ENCODE measurements around the gene ZNF615.
"Not testable (repeated sequence)": the region's sequence is repeated elsewhere in the genome, so short reads cannot be mapped to it uniquely, and the experiment has no call there.

ZNF615 gene

GRCh38 chr19:51980116-51980736, 27.8 kb downstream of the ZNF615 start:
- DNase-seq, result no peak

- DNase-seq, result no peak
These were observed 29.1 kb downstream of the ZNF615 start for GRCh38 chr19:51978882-51979281.

GRCh38 chr19:51977346-51977745, 30.7 kb downstream of the ZNF615 start:
- DNase-seq, result no peak

DNA sequence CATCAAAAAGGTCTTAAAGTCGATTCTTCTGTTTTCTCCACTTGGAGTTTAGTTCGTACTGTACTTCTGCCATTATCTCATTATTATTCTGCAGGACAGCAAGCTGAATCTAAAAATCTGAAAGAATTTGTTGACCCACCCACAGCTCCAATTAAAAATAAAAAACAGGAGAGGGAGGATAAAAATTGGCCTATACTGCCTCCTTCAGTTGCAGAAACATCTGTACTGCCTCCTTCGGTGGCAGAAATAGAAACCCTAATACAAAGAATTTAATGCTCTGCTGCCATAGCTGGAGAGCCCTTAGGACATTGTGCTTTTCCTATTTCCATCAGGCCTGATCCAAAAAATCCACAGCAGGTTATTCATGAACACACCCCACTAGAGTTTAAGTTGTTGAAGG, 31.2 kb downstream of the ZNF615 start:
- no peak for DNase-seq

GRCh38 chr19:51975787-51976186, 32.2 kb downstream of the ZNF615 start:
- not testable (repeated sequence) for DNase-seq

GRCh38 chr19:51971624-51972023, 36.4 kb downstream of the ZNF615 start:
- DNase-seq, result peak; percentile 31

DNA sequence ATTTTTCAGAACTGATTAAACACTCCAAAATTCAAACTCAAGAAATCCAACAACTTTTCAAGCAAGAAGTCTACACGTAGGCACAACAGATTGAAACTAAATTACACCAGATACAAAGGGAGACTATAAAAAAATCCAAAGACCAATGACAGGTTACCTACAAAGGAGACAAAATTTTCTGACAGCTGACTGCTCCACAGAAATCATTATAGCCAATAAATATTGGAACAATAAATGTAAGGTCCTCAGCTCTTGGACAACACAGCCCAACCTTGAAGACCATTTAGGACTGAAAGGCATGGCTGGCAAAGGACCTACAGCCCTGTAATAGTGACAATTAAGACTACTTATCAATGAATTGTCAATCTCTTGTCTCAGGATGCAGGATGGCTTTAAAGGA, 37.3 kb downstream of the ZNF615 start:
- no peak for DNase-seq

DNA sequence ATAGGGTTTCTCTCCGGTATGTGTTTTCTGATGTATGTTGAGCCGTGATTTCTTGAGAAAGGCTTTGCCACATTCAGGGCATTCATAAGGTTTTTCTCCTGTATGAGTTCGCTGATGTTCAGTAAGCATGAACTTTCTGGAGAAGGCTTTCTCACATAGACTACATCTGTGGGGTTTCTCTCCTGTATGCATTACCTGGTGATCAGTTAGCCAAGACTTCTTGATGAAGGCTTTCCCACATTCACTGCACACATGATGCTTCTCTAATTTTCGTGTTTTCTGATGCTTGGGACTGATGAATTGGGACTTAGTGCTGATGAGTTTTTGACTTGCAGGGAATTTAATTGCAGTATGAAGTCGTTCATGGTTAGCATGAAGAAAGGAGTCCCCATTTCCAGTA, 42.4 kb downstream of the ZNF615 start:
- DNase-seq, result no peak

DNA sequence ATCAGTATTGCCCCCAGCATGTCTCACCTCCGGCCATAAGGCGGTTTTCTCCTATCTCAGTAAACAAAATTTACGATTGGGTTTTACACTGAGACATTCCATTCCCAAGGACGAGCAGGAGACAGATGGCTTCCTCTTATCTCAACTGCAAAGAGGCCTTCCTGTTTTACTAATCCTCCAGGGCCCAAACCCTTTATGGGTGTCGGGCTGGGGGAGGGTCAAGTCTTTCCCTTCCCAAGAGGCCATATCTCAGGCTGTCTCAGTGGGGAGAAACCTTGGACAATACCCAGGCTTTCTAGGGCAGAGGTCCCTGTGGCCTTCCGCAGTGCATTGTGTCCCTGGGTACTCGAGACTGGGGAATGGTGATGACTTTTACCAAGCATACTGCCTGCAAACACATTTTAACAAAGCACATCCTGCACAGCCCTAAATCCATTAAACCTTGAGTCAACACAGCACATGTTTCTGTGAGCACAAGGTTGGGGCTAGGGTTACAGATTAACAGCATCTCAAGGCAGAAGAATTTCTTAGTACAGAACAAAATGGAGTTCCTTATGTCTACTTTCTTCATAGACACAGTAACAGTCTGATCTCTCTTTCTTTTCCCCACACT, 47.3 kb downstream of the ZNF615 start:
- DNase-seq, result not testable (repeated sequence)

- no peak for DNase-seq
These were observed 48.2 kb downstream of the ZNF615 start for GRCh38 chr19:51959791-51960190.

GRCh38 chr19:51957846-51958245, 50.2 kb downstream of the ZNF615 start:
- not testable (repeated sequence) for DNase-seq

DNA sequence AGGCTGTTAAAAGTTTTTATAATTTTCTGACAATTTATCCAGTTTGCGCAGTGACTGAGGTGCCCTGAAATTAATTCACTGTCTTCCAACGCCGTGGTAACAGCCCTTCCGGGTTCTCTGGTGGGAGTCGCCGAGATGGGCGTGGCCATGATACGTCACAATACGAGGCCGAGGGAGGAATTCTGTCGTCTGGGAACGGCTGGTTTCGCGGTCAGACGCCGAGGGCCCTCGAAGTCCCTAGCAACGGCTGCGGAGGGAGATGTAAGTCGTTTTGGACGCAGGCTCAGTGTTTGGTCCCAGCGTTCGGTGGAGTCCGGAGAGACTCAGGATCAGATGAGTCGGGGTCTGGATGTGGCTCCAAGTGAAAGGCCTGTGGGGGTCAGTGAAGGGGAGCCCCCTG, 59.0 kb downstream of the ZNF615 start:
- no peak for DNase-seq

- DNase-seq, result no peak
These were observed 61.4 kb downstream of the ZNF615 start for GRCh38 chr19:51946602-51947001.

DNA sequence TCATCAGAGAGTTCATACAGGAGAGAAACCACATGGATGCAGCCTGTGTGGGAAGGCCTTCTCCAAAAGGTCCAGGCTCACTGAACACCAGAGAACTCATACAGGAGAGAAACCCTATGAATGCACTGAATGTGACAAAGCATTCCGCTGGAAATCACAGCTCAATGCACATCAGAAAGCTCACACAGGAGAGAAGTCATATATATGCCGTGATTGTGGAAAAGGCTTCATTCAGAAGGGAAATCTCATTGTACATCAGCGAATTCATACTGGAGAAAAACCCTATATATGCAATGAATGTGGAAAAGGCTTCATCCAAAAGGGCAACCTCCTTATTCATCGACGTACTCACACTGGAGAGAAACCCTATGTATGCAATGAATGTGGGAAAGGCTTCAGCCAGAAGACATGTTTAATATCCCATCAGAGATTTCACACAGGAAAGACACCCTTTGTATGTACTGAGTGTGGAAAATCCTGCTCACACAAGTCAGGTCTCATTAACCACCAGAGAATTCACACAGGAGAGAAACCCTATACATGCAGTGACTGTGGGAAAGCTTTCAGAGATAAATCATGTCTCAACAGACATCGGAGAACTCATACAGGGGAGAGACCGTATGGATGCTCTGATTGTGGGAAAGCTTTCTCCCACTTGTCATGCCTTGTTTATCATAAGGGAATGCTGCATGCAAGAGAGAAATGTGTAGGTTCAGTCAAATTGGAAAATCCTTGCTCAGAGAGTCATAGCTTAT, 63.0 kb downstream of the ZNF615 start:
- no peak for DNase-seq
